NCI-H2081 (cell line): ENCODE measurements around the gene TMEM214.
A peak's percentile ranks its signal among the peaks of the same experiment; 100 is the strongest.

ENCODE experiments used
- DNase-seq, 2 experiments: peaks; one replicate each; lab custom pipeline; 2025; lab: John Stamatoyannopoulos, UW

Gene TMEM214

DNA sequence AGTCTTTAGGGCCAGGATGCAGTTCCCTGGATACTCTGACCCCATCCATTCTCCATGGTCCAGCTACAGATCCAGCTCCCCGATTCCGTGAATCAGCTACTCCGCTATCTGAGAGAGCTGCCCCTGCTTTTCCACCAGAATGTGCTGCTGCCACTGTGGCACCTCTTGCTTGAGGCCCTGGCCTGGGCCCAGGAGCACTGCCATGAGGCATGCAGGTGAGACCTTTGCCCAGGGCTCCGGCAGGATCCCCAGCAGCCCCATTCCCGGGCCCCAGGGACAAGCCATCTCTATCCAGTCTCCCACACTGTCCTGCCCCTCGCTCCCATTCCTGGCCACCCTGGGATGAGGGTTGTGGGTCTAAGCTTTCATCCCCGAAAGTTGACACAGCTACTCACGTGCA lies 7.5 kb downstream of the TMEM214 start:
- DNase-seq = no peak

DNA sequence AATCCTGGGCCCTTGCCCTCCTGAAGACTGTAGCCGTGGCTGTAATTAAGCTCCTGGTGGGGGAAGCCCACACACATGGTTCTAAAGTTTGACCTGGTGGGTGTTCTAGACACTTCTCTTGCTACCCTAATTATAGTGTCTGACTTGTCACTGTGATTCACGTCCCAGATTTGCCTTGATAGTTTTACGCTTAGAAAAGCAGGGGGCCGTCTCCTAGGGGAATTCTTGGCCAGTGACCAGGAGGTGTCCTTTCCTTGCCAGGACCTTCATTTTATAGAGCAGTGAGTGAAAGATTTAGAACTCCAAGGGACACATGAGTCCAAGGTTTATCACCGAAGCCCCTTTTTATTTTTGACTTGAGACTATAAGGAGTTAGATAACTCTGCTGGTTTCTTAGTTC lies 9.0 kb downstream of the TMEM214 start:
- peak in 1 of 2 experiments; percentile 24 for DNase-seq

DNA sequence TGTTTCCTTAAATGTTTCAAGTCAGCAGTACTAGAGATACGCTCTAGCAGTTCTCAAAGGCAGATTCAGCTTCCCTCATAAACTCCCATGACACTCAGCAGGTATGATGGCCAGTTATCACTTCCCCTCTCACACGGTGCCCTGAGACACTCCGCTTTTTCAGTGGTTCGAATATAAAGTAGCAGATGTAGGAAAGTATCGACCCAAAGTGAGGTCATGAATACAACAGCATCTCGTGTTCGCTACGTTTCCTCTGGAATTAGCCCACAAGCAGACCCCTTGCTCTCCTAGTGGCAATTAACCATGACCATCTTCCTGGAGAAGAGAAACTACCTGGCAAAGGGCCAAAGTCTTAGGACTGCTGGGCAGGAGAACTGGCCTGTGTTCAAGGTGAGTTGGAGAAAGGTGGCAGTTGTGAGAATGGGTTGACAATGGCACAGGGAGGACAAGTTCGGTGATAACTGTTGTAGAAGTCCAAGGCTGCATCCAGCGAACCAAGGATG lies 9.4 kb downstream of the TMEM214 start:
- DNase-seq = no peak

DNA sequence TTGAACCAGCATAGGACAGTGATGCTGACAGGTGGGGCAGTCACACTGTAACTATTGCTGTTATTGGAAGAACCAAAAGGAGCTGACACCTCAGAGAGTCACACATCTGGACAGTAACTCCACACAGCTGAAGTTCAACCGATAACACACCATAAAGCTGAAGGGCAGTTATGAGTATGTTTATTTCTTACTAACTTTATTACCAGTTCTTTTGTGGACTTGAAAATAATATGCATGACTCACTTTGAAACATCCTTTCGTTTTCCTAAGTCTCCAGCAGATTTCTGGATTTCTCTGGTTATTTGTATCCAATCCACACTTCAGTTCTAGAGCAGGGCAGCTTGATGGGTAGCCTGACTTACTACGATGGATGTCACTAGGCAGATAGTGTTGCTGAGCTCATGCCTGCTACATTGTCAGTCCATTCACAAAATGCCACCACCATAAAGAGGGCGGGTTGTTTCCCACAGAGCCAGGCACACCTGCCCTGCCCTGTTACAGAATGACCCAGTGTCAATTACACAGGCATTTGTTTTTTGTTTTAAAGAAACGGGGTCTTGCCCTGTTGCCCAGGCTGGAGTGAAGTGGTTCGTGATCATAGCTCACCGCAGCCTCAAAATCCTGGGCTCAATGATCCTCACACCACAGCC lies 10.3 kb downstream of the TMEM214 start:
- no peak for DNase-seq

DNA sequence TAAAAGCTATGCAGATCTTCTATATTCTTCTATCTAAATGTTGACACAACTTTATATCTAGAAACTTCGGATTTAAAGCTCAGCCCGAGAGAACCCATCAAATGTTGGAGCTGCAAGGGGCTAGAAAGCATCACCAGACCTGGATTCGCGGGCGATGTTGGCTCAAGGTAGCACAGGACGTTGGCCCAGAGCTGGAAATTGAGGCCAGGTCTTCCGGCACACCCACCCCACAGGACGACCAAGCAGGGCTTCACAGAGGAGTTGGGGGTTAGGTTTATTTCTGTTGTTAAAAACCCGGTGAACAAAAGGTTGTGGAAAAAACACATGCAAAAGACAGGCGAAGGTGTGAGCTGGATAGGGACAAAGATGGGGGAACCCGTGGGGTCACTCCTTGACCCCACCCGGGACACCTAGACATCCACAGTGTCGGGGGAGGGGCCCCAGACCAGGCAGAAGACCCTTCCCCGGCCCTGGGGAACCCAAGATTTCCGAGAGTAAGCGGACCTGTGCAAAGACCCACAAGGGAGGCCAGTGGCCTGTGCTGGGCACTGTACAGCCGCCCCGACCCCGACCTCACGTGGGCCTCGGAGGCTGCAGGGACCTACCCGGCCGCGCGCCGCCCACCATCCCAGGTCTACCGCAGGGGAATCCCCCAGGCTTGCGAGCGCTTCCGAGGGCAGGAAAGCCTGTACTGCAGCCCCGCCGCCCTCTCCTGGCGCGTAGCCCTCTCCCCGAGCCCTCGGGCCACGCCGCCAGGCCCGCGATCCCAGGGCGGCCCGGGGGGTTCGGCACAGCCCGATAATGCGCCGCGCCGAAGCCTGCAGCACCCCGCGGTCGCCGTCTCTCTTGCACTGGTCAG lies 16.9 kb downstream of the TMEM214 start:
- no peak for DNase-seq

DNA sequence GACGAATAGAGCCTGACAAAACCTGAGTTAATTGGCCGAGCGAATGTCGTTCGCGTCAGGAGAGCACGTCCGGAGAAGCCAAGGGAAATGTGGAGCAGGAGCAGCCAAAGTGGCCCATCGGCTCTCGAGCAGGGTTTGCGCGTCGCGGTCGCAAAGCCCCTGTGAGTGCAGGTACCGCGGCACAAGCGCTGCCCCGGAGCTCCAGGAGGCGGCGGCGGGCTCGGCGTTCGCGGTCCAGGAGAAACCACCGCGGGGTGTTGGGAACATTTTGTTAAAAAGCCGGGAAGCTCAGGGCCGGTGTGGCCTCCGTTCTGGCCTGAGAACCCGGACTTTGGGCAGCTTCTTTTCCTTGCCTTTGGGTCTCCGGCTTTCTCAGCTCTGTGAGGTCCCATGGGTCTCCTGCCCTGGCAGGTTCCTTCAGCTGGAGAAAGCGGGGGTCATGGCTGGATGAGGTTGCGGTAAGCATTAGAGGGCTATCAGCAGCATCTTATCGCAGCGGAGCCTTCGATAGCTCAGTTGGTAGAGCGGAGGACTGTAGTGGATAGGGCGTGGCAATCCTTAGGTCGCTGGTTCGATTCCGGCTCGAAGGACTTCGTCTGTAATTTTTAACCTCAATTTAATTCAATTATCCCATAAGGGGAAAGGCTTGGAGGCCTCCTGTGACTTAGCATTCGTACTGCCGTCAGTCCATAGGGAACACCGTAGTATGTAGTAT lies 17.7 kb downstream of the TMEM214 start:
- peak; percentile 93 to 95 for DNase-seq

DNA sequence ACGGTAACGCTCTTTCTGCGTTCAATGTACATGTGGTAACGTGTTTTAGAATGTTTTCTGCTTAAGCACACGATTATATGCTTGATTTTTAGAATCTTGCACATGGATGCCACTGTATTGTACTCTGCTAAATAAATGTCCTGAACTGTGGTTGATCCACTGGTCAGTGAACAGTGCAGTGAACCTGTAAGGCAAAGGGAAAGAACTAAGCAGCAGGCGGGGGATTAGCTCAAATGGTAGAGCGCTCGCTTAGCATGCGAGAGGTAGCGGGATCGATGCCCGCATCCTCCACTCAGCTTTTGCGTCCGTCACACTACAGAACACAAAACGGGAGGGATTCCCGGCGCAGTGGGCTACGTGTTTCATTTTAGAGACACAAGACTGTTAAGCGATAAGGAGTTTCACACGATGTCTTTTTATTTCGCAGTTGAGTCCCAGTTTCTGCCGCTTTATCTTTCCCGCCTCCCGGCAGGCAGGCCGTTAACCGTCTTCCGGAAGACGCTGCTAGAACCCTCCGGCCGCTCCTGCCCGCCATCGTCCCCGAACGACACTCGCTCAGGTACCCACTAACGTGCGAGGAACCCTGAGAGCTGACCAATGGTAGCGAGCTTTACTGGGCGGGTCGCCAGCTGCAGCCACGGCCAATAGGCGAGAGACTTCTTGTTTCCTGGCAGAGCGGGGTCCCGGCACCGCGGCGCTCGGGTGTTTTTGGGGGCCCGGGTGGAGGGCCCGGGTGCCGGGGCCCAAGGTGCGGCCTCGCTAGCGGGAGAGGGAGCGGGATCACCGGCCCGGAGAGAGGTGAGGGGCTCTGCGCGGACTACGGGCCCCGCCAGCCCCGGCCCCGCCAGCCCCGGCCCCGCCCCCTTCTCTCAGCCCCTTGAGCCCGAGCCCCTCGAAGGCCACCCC lies 18.5 kb downstream of the TMEM214 start, which contains the start of gene AGBL5:
TSS of gene AGBL5 (plus strand) at position 673 of the 906 bp plus-strand sequence. CDS start 1,291 bp downstream, outside the sequence.
- DNase-seq = peak; percentile 93 to 96

DNA sequence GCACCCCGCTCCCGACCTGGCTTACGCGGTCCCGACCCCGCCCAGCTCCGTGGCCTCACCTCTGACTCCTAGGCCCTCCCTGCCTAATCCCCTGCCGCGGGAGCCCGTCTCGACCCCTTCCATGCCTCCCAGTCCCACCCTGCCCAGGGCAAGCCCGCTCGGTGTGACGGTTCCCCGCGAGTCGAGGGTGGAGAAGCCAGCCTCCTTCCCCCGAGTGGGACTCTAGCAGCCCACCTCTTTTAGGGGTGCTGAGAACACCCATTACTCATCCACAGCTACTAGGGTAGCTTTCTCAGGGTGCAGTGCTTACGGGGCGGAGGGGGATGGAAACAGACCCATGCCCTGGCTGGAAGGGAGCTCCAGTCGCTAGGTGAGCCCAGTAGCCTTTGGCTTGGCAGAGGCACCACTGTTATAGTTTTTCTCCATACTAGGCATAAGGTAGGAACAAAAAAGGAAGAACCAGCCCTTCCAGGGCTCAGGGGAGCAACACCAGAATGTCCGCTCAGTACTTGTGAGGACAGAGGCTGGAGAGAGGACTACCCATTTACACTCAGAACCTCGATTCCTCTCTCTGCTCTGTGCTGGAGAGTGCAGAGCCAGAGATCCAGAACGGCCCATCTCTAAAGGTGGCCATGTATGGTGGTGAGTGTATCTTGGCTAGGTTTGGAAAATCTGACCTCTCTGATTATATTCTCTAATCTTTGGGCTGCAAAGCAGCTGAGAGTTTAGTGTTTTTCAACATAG lies 19.3 kb downstream of the TMEM214 start:
- no peak for DNase-seq

DNA sequence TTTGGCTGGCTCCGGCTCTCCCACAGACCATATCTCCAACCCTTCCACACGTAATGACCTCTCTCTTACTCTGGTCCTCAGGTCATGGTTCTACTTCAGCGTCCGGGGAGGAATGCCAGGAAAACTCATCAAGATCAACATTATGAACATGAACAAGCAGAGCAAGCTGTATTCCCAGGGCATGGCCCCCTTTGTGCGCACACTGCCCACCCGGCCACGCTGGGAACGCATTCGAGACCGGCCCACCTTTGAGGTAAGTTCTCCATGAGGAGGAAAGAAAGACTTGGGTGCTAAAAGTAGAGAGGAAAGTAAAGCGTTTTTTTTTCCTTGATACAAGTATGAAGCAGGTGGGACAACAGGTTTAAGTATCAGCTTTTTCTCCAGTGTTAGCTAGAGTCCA lies 20.6 kb downstream of the TMEM214 start:
- no peak for DNase-seq

DNA sequence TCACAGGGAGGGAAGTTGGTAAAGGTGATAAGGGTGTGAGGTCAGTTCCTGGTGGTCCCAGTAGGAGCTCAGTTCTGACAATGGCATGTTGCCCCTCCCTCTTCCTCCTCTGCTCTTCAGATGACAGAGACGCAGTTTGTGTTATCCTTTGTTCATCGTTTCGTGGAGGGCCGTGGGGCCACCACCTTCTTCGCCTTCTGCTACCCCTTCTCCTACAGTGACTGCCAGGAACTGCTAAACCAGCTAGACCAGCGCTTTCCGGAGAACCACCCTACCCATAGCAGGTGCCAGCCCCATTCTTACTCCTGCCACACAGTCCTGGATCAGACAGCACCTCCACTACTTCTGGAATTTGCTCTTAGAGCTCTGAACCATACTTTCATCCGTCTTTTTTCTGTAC lies 21.0 kb downstream of the TMEM214 start:
- DNase-seq = no peak

DNA sequence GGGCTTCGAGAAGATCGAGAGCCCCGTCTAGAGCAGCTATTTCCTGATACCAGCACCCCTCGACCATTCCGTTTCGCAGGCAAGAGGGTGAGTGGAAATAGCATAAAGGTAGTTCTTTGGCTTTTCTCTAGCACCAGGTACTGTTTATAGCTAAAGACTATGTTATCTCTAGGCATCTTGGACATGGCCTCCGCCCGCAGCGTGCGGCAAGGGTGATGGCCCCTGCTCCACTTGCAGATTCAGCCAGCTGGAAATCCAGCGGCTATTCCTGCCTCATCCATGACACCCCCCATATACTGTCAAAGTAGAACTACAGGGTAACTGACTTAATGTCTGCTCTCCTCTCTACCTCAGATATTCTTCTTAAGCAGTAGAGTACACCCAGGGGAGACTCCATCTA lies 22.0 kb downstream of the TMEM214 start:
- no peak for DNase-seq

DNA sequence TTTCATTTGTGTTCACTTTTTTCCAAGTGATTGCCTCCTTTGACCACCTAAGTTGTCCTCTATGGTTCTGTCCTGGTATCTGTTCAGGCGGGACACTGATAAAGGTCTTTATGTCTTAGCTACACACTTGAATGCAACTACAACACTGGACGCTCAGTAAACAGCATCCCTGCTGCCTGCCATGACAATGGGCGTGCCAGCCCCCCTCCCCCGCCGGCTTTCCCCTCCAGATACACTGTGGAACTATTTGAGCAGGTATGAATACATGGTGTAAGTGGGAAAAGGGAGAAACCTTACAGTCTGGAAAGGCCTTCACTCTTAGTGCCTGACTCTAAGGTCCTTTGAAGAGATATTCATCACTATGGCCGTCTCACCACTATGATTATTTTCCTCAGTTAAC lies 24.4 kb downstream of the TMEM214 start:
- no peak for DNase-seq

DNA sequence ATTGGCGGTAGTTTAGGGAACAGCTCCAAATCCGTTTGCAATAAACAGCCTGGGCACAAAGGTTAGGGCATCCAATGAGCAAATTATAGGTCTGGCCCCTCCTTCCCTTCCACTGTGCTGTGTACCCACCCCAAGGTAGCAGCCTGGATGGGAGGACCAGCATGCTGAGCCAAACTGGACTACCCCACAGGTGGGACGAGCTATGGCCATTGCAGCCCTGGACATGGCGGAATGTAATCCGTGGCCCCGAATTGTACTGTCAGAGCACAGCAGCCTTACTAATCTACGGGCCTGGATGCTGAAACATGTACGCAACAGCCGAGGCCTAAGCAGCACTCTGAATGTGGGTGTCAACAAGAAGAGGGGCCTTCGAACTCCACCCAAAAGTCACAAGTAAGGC lies 25.4 kb downstream of the TMEM214 start:
- no peak for DNase-seq

DNA sequence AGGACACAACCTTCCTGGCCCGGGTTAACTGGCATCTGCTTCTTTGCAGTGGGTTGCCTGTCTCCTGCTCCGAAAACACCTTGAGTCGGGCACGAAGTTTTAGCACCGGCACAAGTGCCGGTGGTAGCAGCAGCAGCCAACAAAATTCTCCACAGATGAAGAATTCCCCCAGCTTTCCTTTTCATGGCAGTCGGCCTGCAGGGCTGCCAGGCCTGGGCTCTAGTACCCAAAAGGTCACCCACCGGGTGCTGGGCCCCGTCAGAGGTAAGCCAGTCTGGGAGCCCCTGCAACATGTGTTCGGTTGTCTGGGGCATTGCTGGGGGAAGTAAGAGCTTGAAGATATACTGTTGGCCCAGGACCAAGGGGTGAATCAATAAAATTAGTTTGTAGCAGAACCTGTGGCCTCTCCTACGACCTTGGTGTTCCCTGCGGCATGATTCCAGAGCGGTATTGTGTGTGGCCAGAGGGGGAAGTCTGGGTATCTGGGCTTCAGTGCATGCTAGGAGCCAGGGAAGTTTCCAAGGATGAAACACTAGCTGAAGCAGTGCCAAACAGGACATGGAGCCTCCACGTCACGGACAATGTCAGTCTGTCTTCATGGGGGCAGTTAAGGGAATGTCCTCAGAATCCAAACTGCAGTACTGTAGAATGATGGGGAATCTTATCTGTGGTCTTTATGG lies 26.5 kb downstream of the TMEM214 start:
- DNase-seq = no peak

DNA sequence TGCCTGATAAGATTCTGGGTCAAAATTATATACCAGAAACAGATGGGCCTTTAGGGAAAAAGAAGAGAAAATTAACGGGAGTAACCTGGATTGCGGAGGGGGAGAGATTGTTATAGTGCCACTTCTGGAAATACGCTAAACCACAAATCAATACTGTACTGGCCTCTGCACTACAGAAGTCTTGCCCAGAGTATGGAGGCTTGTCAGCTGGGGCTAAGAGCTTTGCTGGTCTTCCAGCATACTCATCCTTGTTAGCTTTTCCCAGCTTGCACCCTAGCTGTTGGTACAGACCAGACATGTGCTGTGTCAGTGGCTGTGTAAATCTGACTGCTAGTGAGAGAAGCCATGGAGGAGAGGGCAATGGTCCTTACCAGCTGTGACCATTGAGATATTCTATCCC lies 27.6 kb downstream of the TMEM214 start:
- DNase-seq = no peak

DNA sequence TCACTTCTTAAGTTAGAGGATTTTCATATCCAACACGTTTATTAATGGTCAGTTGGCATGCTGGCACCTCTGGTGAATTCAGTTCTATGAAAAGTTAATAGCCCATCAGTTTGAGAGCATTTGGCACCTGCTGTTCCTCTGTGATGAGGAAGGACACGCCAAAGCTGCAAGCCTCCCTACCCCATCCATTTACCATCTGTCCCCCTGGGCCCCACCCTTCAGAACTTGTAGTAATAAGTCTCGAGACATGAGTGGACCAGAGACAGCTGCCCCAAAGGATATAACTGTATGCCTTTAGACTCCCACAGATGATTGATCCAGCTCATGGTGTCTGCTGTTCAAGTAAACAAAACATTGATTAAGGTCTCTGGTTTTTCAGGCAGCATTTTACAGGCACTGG lies 32.4 kb downstream of the TMEM214 start:
- DNase-seq = no peak

DNA sequence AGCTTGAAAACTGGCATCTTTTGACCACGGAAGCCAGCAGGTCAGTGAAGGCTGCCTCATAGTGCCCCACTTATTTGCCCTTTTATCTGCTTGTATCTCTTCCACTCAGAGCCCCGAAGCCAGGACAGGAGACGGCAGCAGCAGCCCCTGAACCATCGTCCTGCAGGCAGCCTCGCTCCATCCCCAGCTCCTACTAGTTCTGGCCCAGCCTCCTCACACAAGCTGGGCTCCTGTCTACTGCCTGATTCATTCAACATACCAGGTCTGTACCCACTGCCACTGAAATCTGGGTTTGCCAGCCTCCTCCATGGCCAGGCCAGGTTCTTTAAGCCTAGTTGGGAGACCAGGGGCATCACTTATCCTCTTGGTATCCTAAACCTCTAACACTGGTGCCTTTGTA lies 34.6 kb downstream of the TMEM214 start:
- no peak for DNase-seq

DNA sequence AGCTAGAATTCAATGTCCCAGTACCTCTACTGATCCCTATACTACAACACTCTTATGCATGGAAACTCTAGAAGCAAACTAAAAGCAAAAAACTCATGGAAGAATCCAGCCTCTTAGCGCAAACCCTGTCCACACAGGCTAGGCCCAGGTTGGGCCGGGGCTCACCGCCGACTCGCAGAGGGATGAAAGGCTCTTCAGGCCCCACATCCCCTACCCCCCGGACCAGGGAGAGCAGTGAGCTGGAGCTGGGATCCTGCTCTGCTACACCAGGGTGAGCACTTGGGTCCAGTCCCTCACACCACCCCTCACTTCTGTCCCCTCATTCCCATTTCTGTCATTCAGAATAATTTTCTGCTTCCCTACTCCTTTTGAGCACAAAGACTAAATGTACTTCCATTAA lies 36.7 kb downstream of the TMEM214 start:
- no peak for DNase-seq

DNA sequence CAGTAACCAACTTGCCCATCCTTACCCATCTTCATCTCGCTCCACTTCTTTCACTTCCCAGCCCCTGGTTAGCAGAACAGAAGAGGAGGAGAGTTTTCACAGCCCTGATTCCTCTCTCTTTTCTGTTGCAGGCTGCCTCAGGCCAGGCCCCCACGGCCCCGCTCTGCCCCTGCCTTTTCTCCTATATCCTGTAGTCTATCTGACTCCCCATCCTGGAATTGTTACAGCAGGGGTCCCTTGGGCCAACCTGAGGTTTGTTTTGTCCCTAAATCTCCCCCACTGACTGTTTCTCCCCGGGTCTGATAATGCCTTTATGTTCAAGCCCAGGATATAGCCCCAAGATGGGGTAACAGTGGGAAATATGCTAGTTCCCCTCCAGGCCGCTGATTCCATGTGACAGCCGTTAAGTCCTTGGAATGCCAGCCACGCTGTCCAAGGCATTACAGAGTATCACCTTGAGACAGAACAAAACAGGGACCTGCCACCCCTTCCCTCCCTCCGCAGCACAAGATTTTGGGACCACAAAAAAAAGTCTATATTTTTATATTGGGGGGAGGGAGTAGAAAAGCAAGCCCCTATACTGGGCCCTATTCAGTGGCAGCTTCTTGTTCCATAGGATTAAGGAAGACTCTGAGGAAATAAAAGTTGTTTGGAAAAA lies 37.3 kb downstream of the TMEM214 start:
- DNase-seq = peak in 1 of 2 experiments; percentile 30
